ENCODE results near the gene TTC21A.
"Not testable (repeated sequence)": the region's sequence is repeated elsewhere in the genome, so short reads cannot be mapped to it uniquely, and the experiment has no call there.

Gene TTC21A, protein sequence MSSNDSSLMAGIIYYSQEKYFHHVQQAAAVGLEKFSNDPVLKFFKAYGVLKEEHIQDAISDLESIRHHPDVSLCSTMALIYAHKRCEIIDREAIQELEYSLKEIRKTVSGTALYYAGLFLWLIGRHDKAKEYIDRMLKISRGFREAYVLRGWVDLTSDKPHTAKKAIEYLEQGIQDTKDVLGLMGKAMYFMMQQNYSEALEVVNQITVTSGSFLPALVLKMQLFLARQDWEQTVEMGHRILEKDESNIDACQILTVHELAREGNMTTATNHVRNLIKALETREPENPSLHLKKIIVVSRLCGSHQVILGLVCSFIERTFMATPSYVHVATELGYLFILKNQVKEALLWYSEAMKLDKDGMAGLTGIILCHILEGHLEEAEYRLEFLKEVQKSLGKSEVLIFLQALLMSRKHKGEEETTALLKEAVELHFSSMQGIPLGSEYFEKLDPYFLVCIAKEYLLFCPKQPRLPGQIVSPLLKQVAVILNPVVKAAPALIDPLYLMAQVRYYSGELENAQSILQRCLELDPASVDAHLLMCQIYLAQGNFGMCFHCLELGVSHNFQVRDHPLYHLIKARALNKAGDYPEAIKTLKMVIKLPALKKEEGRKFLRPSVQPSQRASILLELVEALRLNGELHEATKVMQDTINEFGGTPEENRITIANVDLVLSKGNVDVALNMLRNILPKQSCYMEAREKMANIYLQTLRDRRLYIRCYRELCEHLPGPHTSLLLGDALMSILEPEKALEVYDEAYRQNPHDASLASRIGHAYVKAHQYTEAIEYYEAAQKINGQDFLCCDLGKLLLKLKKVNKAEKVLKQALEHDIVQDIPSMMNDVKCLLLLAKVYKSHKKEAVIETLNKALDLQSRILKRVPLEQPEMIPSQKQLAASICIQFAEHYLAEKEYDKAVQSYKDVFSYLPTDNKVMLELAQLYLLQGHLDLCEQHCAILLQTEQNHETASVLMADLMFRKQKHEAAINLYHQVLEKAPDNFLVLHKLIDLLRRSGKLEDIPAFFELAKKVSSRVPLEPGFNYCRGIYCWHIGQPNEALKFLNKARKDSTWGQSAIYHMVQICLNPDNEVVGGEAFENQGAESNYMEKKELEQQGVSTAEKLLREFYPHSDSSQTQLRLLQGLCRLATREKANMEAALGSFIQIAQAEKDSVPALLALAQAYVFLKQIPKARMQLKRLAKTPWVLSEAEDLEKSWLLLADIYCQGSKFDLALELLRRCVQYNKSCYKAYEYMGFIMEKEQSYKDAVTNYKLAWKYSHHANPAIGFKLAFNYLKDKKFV (N-terminal part only)

DNA sequence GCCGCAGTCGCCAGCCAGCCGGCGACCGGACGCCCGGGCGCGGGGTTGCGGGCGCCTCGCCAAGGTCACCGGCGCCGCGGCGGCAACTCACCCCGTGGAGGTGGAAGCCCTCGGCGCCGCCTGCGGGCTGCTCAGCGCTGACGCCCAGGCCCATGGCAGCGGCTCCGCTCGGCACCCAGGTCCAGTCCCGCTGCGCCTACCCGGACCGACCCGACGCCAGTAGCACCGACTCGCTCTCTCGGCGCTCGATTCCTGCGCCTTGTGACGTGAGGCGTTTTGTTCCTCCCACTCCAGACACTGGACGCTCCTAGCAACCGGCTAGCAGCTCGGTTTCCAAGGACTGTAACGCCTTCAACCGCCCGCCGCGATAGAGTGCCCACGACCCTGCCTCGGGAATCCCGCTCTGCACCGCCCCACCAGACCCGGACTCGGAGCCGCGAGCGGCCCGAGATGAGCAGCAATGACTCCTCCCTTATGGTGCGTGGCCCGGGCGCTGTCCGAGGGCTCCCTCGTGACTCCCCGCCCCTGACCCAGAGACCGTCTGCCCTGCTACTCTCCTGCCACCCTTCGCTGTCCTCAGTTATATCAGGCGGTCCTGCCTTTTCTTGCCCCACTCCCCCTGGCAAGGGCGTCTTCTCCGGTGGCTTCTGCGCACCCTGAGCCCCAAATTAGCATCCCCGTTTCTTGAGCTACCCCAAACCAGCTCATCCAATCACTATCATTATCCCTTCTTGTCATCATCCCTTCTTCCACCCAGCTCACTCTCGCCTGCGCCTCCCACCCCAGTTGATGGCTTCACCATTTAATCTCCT, at the start of gene TTC21A, which contains the start of gene GORASP1:
Gene TTC21A, plus strand, starts transcription at position 293 of the 812 bp plus-strand sequence. Its CDS starts 158 bp downstream, at position 451.
Gene GORASP1, minus strand, starts transcription at position 240 of the 812 bp plus-strand sequence. Its CDS starts 86 bp downstream, at position 154.
- DNase-seq (ENCODE audit: low read depth, low spot score), result peak; percentile 54

DNA sequence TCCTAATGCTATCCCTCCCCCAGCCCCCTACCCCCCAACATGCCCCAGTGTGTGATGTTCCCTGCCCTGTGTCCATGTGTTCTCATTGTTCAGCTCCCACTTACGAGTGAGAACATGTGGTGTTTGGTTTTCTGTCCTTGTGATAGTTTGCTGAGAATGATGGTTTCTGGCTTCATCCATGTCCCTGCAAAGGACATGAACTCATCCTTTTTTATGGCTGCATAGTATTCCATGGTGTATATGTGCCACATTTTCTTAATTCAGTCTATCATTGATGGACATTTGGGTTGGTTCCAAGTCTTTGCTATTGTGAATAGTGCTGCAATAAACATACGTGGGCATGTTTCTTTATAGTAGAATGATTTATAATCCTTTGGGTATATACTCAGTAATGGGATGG, 46.3 kb upstream of the TTC21A start:
- not testable (repeated sequence) for DNase-seq (ENCODE audit: low read depth, low spot score)

DNA sequence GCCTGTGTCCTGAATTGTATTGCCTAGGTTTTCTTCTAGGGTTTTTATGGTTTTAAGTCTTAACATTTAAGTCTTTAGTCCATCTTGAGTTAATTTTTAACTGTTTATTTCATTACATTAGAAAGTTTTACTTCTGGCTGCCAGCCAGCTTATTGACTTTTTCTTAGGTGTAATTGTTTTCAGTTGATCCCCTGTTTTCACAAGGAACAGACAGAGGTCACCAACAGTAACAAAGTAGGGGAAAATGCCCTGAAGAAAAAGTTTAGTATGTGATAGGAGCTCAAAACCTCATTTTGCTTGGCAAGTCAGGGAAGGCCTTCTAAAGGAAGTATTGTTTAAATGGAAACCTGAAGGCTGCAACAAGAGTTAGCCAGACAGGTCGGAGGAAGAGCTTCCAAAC, 45.3 kb upstream of the TTC21A start:
- no peak for DNase-seq (ENCODE audit: low read depth, low spot score)

DNA sequence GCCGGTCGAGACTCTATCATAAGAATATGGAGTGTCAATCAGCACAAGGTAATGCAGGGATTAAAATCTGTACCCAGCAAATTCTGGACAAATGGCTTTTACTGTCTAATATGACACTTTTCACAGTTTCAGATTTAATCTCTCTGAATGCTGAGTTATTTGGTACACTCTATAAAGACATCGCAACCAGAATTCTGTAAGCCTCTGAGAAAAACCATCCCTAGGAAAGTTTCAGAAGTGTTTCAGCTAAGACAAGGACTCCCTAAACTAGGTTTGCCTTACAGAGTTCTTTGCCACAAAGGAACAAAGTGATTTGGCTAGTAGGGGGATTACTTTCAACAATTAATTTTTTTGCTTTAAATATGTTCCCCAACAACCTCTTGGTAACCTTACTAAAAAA, 44.3 kb upstream of the TTC21A start:
- DNase-seq (ENCODE audit: low read depth, low spot score), result no peak

DNA sequence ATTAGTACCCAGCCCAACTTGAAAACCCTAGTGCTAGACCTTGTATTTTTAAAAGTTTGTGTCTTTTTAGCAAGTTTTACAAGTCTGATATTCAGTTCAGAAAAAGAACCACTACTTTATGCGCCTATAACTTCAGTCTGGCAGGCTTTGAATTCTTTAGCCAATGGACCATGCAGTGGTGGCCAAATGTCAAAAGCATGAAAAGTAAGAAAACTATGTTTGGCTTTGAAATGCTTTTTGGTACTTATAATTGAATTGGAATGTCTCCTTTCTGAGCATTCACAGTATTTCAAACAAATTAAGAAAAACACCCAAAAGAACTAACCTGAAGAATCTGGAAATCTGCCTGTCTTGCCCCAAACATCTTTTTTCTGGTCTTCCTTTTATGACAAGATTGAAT, 42.8 kb upstream of the TTC21A start:
- no peak for DNase-seq (ENCODE audit: low read depth, low spot score)

DNA sequence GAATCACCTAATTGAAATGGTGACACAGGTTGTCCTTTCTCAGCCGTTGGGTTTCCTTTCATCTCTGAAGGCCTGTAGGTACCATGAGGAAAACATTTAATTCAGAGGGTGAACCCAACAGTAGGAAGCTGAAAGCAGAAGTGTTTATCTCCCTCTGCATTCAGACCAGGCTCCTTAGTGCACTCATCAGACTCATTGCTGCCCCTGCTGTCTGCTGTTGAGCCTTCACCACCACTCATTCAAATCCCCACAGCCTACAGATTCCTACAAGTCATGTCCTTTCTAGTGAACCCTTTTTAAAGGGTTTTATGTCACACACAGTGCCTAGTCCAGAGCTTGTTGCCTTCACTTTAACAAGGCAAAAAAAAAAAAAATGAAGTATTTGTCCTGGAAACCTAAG, 42.3 kb upstream of the TTC21A start:
- no peak for DNase-seq (ENCODE audit: low read depth, low spot score)

DNA sequence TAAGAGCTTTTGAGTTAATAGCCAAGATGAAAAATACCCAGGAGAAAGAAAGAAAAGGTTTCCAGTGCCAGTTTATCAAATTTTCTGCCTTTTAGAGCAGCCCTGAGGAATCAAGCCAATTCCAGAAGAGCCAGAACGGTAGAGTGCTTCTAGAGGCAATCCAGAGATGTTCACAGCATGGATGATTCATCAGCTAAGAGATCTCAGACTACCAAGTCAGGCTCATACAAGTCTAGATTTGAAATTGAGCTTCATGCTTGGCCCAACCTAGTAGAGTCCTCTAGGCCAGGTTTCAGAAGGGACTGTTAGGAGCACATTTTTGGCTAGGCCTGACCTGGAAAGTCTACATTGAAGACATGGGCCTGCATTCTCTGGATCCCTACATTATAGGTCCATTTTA, 40.2 kb upstream of the TTC21A start:
- DNase-seq (ENCODE audit: low read depth, low spot score), result no peak

DNA sequence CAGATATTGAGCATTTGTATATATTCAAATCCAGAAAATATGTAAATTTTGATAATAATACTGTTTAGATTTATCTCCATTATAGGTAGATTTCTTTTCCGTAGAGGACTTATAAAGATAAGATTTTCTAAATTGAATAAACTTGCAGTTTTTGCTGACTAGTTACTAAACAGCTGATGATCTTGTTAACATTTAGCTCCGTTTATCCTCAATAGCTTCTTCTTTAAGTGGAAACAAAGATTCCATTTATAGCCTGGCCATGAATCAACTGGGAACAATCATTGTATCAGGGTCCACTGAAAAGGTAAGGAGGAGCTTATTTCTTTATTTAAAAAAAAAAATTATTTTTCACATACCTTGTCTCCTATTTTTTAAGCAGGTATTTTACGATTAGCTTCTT, 38.9 kb upstream of the TTC21A start:
- no peak for DNase-seq (ENCODE audit: low read depth, low spot score)

DNA sequence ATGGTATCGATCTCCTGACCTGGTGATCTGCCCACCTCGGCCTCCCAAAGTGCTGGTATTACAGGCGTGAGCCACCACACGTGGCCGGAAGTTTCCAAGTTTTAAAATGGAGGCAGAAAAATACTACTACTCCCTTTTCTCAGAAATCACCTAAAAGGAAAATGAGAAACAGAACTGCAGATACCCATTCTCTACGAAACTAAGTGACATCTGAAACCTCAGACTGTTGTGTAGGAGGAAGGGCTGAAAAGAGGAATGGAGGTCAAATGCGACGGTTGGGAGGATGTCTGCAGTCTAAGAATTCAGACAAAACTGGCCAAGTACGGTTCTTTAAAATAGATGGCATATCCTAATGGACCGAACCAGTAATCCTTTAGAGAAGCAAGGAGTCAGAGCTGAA, 31.6 kb upstream of the TTC21A start:
- no peak for DNase-seq (ENCODE audit: low read depth, low spot score)

DNA sequence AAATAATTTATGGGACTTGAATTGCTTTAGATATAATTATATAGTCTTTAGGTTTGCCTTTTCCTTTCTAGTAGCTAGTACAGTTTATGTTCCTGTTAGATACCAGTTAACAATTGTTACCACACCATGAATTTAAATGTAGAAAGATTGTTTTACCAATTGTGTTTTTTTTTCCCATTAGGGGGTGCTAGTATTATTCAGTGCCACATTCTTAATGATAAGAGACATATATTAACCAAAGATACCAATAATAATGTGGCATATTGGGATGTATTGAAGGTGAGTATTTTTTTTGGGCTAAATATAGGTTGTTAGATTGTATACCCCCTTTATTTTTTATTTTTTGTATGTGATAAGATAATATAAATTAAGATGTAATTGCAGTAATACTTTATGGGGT, 27.9 kb upstream of the TTC21A start:
- no peak for DNase-seq (ENCODE audit: low read depth, low spot score)

DNA sequence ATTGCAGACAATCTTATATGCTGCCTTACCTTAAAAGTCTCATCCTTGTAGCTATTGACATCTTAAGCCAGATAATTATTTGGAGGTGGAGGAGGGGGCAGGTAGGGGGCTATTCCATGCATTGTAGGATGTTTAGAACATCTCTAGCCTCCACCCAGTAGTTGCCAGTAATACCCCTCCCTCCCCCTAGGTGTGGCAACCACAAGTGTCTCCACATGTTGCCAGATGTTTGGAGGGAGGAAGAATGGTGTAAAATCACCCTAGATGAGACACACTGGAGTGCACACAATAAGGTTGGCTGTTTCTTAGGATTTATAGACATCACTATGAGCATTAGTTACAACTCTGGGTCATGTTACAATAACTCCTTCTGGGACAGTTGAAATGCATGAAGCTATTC, 27.5 kb upstream of the TTC21A start:
- no peak for DNase-seq (ENCODE audit: low read depth, low spot score)

DNA sequence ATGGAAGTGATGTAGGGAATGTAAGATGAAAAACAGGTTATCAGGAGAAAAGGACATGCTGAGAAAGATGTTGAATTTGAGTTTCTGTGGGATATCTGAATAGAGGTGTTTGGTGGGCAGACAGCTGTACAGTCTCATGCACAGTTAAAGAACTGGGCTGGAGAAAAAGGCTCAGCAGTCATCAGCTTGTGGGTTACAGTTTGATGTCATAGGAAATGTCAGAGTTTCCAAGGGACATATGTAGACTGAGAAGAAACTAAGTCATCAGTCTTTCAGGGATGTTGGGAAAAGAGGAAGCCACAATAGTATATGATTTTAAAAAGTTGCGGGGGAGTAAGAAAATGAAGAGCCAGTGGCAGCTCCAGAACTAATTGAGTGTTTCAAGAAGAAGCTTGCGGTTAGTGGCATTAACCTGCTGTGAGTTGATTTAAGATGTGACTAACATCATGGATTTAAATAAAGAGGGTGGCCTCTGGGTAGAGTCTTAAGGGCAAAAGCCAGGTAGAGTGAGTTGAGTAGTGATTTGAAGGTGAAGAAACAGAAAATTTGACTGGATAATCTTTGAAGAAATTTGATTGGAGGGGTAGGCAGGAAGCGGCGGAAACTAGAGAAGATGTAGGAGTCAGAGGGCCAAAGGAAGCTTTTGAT, 24.7 kb upstream of the TTC21A start:
- no peak for DNase-seq (ENCODE audit: low read depth, low spot score)

DNA sequence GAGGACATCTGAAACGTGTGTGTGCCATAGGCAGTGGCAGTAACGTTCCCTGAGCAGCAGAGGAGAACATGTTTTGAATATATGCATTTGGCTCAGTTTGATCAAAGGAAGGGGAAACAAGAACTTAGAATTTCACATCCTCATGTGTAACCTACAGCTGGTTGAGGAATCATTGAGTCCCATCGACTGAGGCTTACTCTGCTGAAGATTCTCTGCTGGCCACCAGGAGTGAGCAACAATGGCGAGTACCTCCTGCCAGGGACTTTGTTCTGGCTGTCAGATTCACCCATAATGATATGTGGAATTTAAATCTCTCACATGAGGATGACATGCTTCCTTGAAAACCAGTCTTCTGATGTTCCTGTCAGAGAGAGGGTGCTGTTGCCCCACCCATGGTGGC, 21.3 kb upstream of the TTC21A start:
- DNase-seq (ENCODE audit: low read depth, low spot score), result no peak

DNA sequence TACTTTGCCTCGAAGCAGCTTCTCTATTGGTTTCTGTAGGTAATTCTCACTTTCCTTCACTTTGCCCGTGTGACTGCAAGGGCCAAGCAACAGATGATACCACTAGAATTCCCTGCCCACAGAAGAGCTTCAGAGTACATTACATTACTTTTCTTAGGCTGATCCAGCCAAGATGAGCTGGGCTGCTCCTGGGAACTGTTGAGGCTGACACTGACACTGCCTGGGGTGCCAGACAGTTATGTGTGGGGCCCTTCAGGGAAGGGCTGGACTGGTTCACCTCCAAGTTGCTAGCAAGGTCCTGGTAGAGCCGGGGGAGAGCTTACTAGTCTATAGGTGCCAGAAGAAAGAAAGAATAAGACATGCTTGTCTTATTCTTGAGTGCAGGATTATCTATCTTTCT, 19.0 kb upstream of the TTC21A start:
- no peak for DNase-seq (ENCODE audit: low read depth, low spot score)

DNA sequence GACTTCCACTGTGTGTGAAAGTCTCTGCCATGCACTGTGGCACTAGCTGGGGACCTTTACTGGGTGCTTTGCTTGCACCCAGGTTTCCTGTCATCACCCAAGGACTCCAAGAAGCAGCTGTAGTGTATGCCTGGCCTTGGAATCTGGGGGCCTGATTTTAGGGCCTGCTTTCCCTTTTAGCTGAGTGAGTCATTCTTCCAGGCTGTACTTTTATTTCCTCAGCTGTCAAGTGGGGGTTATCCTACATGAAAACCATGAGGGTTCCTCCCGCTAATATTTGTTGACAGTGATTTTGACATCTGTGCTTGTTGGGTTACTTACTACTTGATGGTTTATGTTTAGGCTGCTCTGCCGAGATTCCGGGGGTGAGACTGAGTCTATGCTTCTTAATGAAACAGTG, 18.6 kb upstream of the TTC21A start:
- no peak for DNase-seq (ENCODE audit: low read depth, low spot score)

DNA sequence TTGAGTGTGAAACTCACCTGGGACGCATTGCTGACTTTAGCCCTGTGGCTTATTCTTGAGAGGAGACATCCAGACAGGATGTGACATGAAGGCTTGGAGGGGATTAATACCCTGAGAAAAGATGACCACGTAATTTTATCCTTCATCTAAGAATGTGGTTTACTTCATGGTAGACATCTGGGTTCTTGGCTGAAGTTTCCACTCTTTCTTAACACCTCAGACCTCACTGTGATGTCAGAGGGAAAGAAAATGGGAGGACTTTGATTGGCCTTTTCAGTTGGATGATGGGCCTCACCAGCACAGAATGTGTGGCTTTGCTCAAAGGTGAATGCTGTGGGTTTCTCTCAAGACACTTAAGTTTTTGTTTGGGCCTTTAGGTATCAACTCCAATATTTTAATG, 16.6 kb upstream of the TTC21A start:
- no peak for DNase-seq (ENCODE audit: low read depth, low spot score)

DNA sequence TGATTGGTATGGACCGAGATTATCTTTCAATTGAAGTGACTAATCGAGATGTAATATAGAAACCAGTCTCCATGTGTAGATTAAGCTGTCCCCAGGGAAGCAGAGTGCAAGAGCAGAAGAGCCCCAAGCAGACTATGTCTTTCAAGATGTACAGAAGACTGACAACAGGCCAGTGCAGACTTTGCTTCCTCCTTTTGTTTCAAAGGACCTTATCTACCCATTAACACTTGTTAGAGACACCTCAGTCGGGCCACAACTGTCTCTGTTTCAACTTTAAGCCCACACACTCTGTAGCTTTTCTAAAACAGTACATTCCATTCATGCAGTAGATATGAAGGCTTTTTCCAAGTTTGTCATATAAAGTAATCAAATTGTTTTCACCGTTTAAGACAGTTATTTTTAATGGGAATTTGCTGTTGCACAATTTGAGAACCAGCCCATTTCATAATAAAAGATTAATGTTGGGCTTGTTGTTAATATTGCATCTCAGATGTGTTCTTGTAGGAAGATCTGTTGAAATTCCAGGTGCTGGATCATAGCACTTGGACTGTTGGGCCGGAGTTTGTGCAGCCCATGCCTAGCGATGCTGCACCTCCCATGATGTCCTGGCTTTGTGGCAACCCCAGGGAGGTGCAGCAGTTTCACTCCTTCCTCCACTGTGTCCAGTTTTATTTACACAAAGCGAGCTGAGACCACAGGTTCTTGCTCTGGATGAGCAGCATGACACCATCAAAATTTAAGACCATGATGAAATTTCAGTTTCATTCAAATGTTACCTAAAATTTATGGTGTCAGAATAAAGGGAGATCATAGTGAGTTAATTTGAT, 12.4 kb upstream of the TTC21A start:
- DNase-seq (ENCODE audit: low read depth, low spot score), result no peak

DNA sequence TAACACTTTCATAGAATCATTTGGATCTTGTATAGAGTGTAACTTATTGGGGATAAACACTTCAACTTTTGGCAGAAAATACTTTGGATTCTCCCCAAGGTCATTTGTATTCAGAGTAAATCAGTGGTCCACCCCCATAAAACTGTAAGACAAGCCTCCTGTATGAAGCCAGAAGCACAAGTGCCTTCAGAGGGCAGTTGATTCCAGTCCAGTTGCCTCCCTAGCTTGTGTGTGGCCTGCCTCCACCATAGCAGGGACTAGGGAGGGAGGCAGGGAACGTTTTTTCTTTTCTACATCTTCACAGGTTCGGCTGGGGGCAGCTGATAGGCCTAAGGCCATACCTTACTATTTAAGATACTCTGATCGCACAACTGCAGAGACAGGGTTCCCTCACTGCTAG, 11.7 kb upstream of the TTC21A start:
- no peak for DNase-seq (ENCODE audit: low read depth, low spot score)

DNA sequence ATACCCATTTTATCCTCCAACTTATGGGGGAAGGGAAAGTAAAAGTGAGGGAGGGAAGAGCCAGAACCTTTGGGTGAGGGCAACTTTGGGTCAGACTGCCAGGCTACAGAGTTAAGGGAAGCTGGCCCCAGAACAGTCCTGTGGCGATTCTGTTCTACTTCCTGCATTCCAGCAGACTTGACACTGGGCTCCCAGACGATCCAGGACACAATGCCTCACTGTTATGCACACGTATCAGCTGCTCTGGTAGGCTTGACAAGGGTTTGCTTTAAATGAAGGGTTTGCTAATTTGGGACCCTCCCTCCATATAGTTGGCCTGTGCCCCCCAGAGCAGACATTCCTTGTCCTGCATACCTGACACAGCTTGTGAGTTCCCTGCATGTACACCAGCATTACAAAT, 10.7 kb upstream of the TTC21A start:
- no peak for DNase-seq (ENCODE audit: low read depth, low spot score)

Measured in iPS DF 19.7 (cell line).